Right lobe of liver (tissue), 4 donors: ENCODE measurements around the gene JPT1.

Experiments
- CTCF ChIP-seq, 4 donors: fragments of 200-600 bp in 3 of 4; fragments of 450-650 bp in 1 of 4; IDR thresholded peaks; one replicate each; pipeline versions ENCODE4 v1.5.1 to v1.8.0; 2016 to 2022; ENCODE audit warnings: antibody characterized with exemption in 4 of 4, mild to moderate bottlenecking in 2 of 4
- POLR2A ChIP-seq: fragments of 450-650 bp; IDR thresholded peaks from one replicate; pipeline ENCODE4 v1.6.1; 2017; ENCODE audit warnings: antibody characterized with exemption, mild to moderate bottlenecking
- donor health status: DM: no; HTN: no; CAD: no.
- donor health status: DM: no; HTN: no; CAD: no.
- donor health status: DM: no; HTN: yes; CAD: no.

- no peak for TF ChIP-seq CTCF (IDR thresholded peaks at IDR 0.05)
- TF ChIP-seq POLR2A: no peak
These were observed 59.4 kb downstream of the JPT1 start for GRCh38 chr17:75094871-75095399.
